PFSK-1 (cell line): Measurements from ENCODE around the gene CDC123.

Source experiments
- FOXP2 ChIP-seq: optimal IDR thresholded peaks from 2 replicates; pipeline ENCODE3; 2011; ENCODE audit warnings: borderline replicate concordance, control low read depth, inconsistent platforms; ENCODE audit not compliant: insufficient read depth; ENCODE audit errors: extremely low read length, extremely low read depth
- POLR2AphosphoS5 ChIP-seq: IDR thresholded peaks from 2 replicates; pipeline ENCODE4 v1.6.1; 2012; ENCODE audit warnings: low read depth, mild to moderate bottlenecking, control low read depth, low read length, moderate library complexity
- SIN3A ChIP-seq: IDR thresholded peaks from 2 replicates; pipeline ENCODE4 v1.6.1; 2012; ENCODE audit warnings: mild to moderate bottlenecking, low read length, moderate library complexity, borderline replicate concordance; ENCODE audit not compliant: insufficient read depth
- TAF1 ChIP-seq: IDR thresholded peaks from 2 replicates; pipeline ENCODE4 v1.6.1; 2012; ENCODE audit warnings: low read length, control low read depth, borderline replicate concordance; ENCODE audit not compliant: insufficient read depth
- TF ChIP-seq, protein P1 (sequence below), 2 experiments: IDR thresholded peaks; 2 replicates each; pipeline versions ENCODE4 v1.6.1 to v1.8.0; 2011 to 2012; ENCODE audit warnings: low read depth in 2 of 2, low read length in 2 of 2, control low read depth in 1 of 2, inconsistent platforms in 1 of 2, mild to moderate bottlenecking in 1 of 2, moderate library complexity in 1 of 2; ENCODE audit not compliant: insufficient read depth in 1 of 2

Gene CDC123

GRCh38 chr10:12181065-12181775 lies 14.8 kb upstream of the CDC123 start:
- TF ChIP-seq, protein P1, sequence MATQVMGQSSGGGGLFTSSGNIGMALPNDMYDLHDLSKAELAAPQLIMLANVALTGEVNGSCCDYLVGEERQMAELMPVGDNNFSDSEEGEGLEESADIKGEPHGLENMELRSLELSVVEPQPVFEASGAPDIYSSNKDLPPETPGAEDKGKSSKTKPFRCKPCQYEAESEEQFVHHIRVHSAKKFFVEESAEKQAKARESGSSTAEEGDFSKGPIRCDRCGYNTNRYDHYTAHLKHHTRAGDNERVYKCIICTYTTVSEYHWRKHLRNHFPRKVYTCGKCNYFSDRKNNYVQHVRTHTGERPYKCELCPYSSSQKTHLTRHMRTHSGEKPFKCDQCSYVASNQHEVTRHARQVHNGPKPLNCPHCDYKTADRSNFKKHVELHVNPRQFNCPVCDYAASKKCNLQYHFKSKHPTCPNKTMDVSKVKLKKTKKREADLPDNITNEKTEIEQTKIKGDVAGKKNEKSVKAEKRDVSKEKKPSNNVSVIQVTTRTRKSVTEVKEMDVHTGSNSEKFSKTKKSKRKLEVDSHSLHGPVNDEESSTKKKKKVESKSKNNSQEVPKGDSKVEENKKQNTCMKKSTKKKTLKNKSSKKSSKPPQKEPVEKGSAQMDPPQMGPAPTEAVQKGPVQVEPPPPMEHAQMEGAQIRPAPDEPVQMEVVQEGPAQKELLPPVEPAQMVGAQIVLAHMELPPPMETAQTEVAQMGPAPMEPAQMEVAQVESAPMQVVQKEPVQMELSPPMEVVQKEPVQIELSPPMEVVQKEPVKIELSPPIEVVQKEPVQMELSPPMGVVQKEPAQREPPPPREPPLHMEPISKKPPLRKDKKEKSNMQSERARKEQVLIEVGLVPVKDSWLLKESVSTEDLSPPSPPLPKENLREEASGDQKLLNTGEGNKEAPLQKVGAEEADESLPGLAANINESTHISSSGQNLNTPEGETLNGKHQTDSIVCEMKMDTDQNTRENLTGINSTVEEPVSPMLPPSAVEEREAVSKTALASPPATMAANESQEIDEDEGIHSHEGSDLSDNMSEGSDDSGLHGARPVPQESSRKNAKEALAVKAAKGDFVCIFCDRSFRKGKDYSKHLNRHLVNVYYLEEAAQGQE (IDR thresholded peaks at IDR 0.05; ENCODE audit: insufficient read depth in 1 of 2, low read depth in 2 of 2, low read length in 2 of 2) = no peak
- TF ChIP-seq FOXP2 (no peak), TAF1 (no peak)

DNA sequence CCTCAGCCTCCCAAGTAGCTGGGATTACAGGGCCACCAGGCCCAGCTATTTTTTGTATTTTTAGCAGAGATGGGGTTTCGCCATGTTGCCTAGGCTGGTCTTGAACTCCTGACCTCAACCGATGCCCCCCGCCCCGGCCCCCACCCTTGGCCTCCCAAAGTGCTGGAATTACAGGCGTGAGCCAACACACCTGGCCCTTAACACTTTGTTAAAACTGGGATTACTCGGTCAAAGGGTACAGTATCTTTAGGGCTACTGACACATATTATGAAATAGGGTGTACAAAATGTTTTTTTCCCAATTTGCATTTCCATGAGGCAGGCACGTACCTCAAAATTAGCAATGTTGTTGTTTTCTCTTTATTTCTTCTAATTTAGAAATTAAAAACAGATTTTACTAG lies 11.8 kb upstream of the CDC123 start:
- TF ChIP-seq POLR2AphosphoS5 (no peak), TAF1 (no peak)

DNA sequence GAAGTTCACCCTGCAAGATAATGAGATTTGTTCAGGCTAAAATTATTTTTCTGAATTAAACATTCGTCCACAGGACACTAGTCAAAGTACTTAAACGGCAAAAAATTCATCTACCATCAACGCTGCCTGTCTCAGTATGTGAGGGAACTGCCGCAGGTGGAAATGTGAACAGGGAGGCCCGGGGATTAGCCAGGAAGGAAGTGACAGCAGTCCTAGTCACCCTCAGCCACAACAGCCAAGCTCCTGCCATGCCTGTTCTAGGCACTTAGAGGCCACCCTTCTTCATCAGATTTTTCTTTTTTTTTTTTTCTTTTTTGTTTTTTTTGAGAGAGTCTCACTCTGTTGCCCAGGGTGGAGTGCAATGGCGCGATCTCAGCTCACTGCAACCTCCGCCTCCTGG lies 9.7 kb upstream of the CDC123 start:
- TF ChIP-seq FOXP2 = no peak
- TF ChIP-seq POLR2AphosphoS5 = no peak
- no peak for TF ChIP-seq TAF1
- no peak for TF ChIP-seq SIN3A
- TF ChIP-seq, protein P1 (IDR thresholded peaks at IDR 0.05; ENCODE audit: insufficient read depth in 1 of 2, low read depth in 2 of 2, low read length in 2 of 2) = no peak

GRCh38 chr10:12187321-12187905 lies 8.6 kb upstream of the CDC123 start:
- no peak for TF ChIP-seq TAF1
- TF ChIP-seq, protein P1 (IDR thresholded peaks at IDR 0.05; ENCODE audit: insufficient read depth in 1 of 2, low read depth in 2 of 2, low read length in 2 of 2) = no peak
- no peak for TF ChIP-seq FOXP2
- TF ChIP-seq POLR2AphosphoS5 = no peak

DNA sequence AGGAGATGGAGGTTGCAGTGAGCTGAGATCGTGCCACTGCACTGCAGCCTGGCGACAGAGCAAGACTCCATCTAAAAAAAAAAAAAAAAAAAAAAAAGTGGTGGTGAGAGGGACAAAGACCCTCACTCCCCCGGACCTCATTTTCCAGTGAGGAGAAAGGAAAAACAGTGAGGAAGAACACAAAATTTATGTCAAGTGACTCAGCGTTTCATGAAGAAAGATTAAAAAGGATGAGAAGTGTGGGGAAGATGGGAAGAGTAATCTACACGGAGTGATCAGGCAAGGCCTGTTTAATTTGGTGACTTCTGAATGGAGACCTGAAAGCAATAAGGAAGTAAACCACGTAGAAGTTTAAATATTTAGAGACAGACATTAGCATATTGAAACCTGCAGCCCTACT lies 7.3 kb upstream of the CDC123 start:
- no peak for TF ChIP-seq POLR2AphosphoS5
- no peak for TF ChIP-seq FOXP2
- no peak for TF ChIP-seq SIN3A
- TF ChIP-seq, protein P1 (IDR thresholded peaks at IDR 0.05; ENCODE audit: insufficient read depth in 1 of 2, low read depth in 2 of 2, low read length in 2 of 2) = no peak
- TF ChIP-seq TAF1 = no peak
